Muscle of arm (tissue), 12 donors: ENCODE measurements around the gene YLPM1. TPM values are rescaled to one million over a fixed set of nuclear protein-coding genes. Genes with fewer than 3 reads are reported as not detected.

Experiments used
- DNase-seq: peaks from one replicate; pipeline ENCODE4 v3.0.0-alpha.2; 2013
- polyA plus RNA-seq, 12 donors: library from polyadenylated mRNA; unstranded; fragments of 120-200 nt; gene quantifications; one replicate each; pipeline ENCODE4 v1.2.1, GENCODE V29; 2013; ENCODE audit not compliant: insufficient read length in 12 of 12

YLPM1 gene
- polyA plus RNA-seq, 12 donors: 45.8 to 76.0 (median 55.0) TPM; not detected in 1

- DNase-seq: no peak
Measured at GRCh38 chr14:74784634-74785033, 21.5 kb downstream of the YLPM1 start.

GRCh38 chr14:74785056-74785613 lies 22.0 kb downstream of the YLPM1 start:
- DNase-seq: no peak

- no peak for DNase-seq
Measured at GRCh38 chr14:74786796-74787315, 23.7 kb downstream of the YLPM1 start.

- DNase-seq: no peak
Measured at GRCh38 chr14:74792249-74793039, 29.3 kb downstream of the YLPM1 start.

- no peak for DNase-seq
Measured at GRCh38 chr14:74793506-74794155, 30.5 kb downstream of the YLPM1 start.

- DNase-seq: no peak
Measured at GRCh38 chr14:74794947-74795346, 31.8 kb downstream of the YLPM1 start.

GRCh38 chr14:74799765-74800164 lies 36.6 kb downstream of the YLPM1 start:
- DNase-seq: no peak

- no peak for DNase-seq
Measured at GRCh38 chr14:74800780-74801179, 37.7 kb downstream of the YLPM1 start.

GRCh38 chr14:74801396-74801795 lies 38.3 kb downstream of the YLPM1 start:
- no peak for DNase-seq

GRCh38 chr14:74804219-74804825 lies 41.2 kb downstream of the YLPM1 start:
- no peak for DNase-seq

- DNase-seq: no peak
Measured at GRCh38 chr14:74807853-74808545, 44.9 kb downstream of the YLPM1 start.

GRCh38 chr14:74816124-74816523 lies 53.0 kb downstream of the YLPM1 start:
- DNase-seq: no peak

GRCh38 chr14:74820288-74820687 lies 57.2 kb downstream of the YLPM1 start:
- DNase-seq: no peak

- DNase-seq: no peak
Measured at GRCh38 chr14:74821267-74821915, 58.3 kb downstream of the YLPM1 start.

GRCh38 chr14:74824997-74825396 lies 61.9 kb downstream of the YLPM1 start:
- DNase-seq: no peak

GRCh38 chr14:74826574-74826973 lies 63.5 kb downstream of the YLPM1 start:
- no peak for DNase-seq

- DNase-seq: no peak
Measured at GRCh38 chr14:74829251-74829650, 66.1 kb downstream of the YLPM1 start.

GRCh38 chr14:74832849-74833248 lies 69.7 kb downstream of the YLPM1 start:
- no peak for DNase-seq

- DNase-seq: no peak
Measured at GRCh38 chr14:74834692-74835392, 71.7 kb downstream of the YLPM1 start.

- DNase-seq: no peak
Measured at GRCh38 chr14:74835645-74836250, 72.6 kb downstream of the YLPM1 start.
